ACC112 (cell line): ENCODE data around the gene MRAP2.

Experiments used
- H2AFZ ChIP-seq: fragments of 200-600 bp; sonication (generic); one replicate; pipeline ENCODE4 v1.6.0; 2017; ENCODE audit warnings: antibody characterized with exemption, low read length; ENCODE audit not compliant: unreplicated experiment
- H3K27ac ChIP-seq: fragments of 200-600 bp; sonication (generic); 2 replicates; pipeline ENCODE4 v1.5.1; 2014; ENCODE audit warnings: low read depth, mild to moderate bottlenecking, antibody characterized with exemption, low read length, moderate library complexity
- H3K27me3 ChIP-seq: fragments of 200-600 bp; sonication (generic); 2 replicates; pipeline ENCODE4 v1.6.1; 2014; ENCODE audit warnings: mild to moderate bottlenecking, antibody characterized with exemption, low read length, moderate library complexity, mixed read lengths; ENCODE audit not compliant: insufficient read depth
- H3K36me3 ChIP-seq: fragments of 200-600 bp; sonication (generic); 2 replicates; pipeline ENCODE4 v1.6.1; 2016; ENCODE audit warnings: mild to moderate bottlenecking, antibody characterized with exemption, low read length, moderate library complexity, mixed read lengths; ENCODE audit not compliant: insufficient read depth
- H3K4me1 ChIP-seq: fragments of 200-600 bp; sonication (generic); one replicate; pipeline ENCODE4 v1.6.1; 2016; ENCODE audit warnings: low read length, mixed read lengths; ENCODE audit not compliant: insufficient read depth, unreplicated experiment, control insufficient read depth
- H3K4me3 ChIP-seq: fragments of 200-600 bp; sonication (generic); 2 replicates; pipeline ENCODE4 v1.5.1; 2014; ENCODE audit warnings: mild to moderate bottlenecking, low read depth, low read length
- H3K79me2 ChIP-seq: fragments of 200-600 bp; sonication (generic); one replicate; pipeline ENCODE4 v1.6.0; 2016; ENCODE audit warnings: low read length; ENCODE audit not compliant: control insufficient read depth, unreplicated experiment, insufficient read depth

The MRAP2 gene, protein sequence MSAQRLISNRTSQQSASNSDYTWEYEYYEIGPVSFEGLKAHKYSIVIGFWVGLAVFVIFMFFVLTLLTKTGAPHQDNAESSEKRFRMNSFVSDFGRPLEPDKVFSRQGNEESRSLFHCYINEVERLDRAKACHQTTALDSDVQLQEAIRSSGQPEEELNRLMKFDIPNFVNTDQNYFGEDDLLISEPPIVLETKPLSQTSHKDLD

DNA sequence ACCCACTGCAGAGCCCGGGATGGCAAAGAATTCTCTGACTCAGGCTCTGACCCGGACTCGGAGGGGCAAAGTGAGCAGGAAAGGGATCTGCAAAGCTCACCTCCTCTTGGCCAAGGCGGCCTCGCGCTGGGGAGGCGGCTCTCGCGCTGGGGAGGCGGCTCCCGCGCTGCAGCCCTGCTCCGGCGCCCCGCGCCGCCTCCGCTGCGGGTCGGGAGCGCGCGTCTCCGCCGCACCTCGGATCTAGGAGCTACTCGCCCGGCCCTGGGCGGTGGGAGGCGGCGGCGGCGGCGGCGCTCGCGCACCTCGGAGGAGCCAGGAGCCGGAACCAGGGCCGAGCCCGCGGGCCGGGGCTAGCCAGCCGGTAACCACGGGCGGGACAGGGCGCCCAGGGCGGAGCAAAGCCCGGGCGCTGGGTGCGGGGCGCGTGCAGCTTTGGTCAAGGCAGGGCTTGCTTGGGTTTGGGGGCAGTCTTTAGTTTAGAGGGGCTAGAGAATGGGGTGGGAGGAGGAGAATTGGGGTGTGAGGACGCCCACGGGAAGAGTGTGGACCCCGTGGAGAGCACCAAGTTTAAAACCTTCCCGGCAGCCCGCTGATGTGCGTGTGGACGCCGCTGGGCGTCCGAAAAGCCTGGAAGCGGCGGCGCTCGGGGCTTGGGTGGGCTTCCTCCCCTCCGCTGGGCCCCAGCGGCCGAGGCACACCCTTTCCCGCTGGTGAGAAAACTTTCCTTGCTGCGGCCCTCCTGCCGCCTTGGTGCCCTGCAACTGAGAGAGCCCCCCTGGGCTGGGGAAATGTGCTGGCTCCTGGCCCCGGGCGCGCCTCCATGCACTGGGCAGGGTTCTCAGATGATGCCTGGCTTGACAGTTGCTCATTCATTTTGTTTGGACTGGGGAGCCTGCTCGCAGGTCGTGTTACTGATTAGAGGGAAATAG, at the start of gene MRAP2:
Gene MRAP2 (plus strand): TSS at position 250 of the 929 bp plus-strand sequence. CDS start 21,547 bp downstream, outside the sequence.
- H2AFZ ChIP-seq = peak within 1 kb of the TSS; percentile 83
- peak within 1 kb of the TSS; percentile 77 for H3K4me3 ChIP-seq
- H3K27ac ChIP-seq = no peak within 1 kb of the TSS
- no peaks in the 10 kb centered on the region for H3K36me3 ChIP-seq
- H3K27me3 ChIP-seq = peaks cover 21% of the 10 kb centered on the region
- H3K4me1 ChIP-seq = no peaks in the 10 kb centered on the region
- H3K79me2 ChIP-seq = no peaks in the 10 kb centered on the region

- H3K36me3 ChIP-seq = no peaks in the 10 kb centered on the region
- no peak overlapping the region for H2AFZ ChIP-seq
- H3K27me3 ChIP-seq = no peaks in the 10 kb centered on the region
Observed at GRCh38 chr6:83984411-83984810, 49.2 kb upstream of the MRAP2 start.

DNA sequence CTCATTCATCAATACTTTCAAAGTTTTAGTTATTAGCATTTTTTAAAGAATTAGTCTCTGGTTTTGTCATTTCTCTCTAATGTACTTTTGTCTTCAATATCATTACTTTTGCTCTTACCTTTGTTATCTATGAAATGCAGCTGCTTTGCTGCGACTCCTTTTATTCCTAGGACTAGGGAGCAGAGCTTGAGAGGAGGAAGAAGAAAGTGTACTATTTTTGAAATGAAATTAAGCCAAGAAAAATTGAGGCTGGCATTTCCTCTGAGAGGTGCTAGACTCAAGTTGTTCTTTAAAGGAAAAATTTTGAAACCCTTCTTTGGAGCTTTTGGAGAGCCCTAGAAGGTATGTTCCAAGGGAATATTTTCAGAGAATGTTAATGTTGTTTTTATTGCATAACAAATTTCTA, 48.3 kb upstream of the MRAP2 start:
- no peaks in the 10 kb centered on the region for H3K4me1 ChIP-seq
- H3K79me2 ChIP-seq = no peaks in the 10 kb centered on the region
- no peaks in the 10 kb centered on the region for H3K27me3 ChIP-seq
- no peak overlapping the region for H2AFZ ChIP-seq
- no peak overlapping the region for H3K27ac ChIP-seq
- H3K36me3 ChIP-seq = no peaks in the 10 kb centered on the region
- no peak overlapping the region for H3K4me3 ChIP-seq

More at GRCh38 chr6:83984411-83984810, 49.2 kb upstream of the MRAP2 start:
- Histone ChIP-seq H3K4me3 (no peak overlapping the region), H3K27ac (no peak overlapping the region), H3K4me1 (no peaks in the 10 kb centered on the region), H3K79me2 (no peaks in the 10 kb centered on the region)

- Histone ChIP-seq H3K27me3 (no peaks in the 10 kb centered on the region), H2AFZ (no peak overlapping the region), H3K4me3 (no peak overlapping the region), H3K79me2 (no peaks in the 10 kb centered on the region), H3K27ac (no peak overlapping the region), H3K4me1 (no peaks in the 10 kb centered on the region), H3K36me3 (no peaks in the 10 kb centered on the region)
Observed at GRCh38 chr6:83985715-83986114, 47.9 kb upstream of the MRAP2 start.

- no peak overlapping the region for H3K4me3 ChIP-seq
- H3K27me3 ChIP-seq = no peaks in the 10 kb centered on the region
- no peaks in the 10 kb centered on the region for H3K4me1 ChIP-seq
- H3K36me3 ChIP-seq = no peaks in the 10 kb centered on the region
- H2AFZ ChIP-seq = no peak overlapping the region
- no peaks in the 10 kb centered on the region for H3K79me2 ChIP-seq
- no peak overlapping the region for H3K27ac ChIP-seq
Observed at GRCh38 chr6:83998021-83998584, 35.5 kb upstream of the MRAP2 start.

DNA sequence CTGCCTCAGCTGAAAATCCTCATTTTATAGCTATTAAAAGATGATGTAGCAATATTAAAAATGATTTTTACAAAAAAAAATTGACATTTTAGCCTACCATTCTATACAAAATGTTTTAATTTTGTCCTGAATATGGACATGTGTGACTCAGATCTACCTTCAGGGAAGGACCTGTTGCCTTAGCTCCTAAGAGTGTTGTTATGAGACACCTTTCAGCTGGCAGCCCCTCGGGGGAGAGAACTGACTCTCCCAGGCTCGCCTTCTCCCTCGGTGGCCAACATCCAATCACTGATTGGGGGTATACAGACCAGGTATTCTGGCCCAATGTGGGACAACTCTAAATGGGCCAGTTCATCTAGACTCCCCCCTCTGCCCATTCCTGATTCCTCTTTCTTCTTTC, 32.5 kb upstream of the MRAP2 start:
- H3K27ac ChIP-seq = no peak overlapping the region
- H3K4me3 ChIP-seq = no peak overlapping the region
- H2AFZ ChIP-seq = no peak overlapping the region
- H3K79me2 ChIP-seq = no peaks in the 10 kb centered on the region
- H3K4me1 ChIP-seq = no peaks in the 10 kb centered on the region
- no peaks in the 10 kb centered on the region for H3K36me3 ChIP-seq
- H3K27me3 ChIP-seq = no peaks in the 10 kb centered on the region

DNA sequence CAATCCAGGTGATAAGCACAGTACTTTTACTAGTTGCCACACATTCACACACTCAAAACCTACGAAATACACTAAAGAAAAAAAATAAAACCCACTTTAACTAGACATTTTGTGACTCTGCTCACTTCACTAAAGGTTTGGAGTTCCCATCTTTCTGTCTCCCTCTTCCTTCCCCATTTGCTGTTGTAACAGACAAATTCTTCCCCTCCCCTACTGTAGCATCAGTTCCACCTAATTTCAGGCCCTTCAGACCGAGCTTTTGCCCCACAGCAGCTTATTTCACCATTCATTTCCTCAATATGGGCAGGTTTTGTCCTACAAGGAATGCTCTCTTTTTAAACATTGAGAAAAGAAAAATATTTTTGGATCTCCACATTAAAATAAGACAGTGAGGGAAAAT, 31.3 kb upstream of the MRAP2 start:
- Histone ChIP-seq H3K27me3 (no peaks in the 10 kb centered on the region), H3K27ac (no peak overlapping the region), H3K79me2 (no peaks in the 10 kb centered on the region), H3K4me3 (no peak overlapping the region), H2AFZ (no peak overlapping the region), H3K4me1 (no peaks in the 10 kb centered on the region), H3K36me3 (no peaks in the 10 kb centered on the region)

DNA sequence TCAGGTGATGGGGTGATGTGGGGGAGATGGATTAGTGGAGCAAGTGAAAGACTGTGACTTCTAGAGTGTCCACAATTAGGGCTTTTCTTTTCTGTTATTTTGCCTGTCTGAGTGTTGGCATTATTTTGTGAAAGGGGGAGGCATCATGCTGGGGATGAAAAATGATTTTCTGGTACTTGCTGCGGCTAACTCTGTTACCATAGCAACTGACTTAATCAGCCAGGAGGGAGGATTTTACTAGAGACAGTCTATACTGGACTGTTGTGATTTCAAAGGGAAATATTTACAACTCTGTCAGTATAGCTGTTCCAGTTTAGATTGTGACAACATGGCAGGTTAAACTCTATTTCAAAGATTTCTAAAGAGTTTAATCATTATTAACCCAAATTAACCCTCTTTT, 30.4 kb upstream of the MRAP2 start:
- Histone ChIP-seq H3K36me3 (no peaks in the 10 kb centered on the region), H3K27me3 (peaks cover 3% of the 10 kb centered on the region; the same call in 1 of the 2 replicates), H3K4me1 (no peaks in the 10 kb centered on the region), H3K79me2 (no peaks in the 10 kb centered on the region), H3K27ac (no peak overlapping the region), H2AFZ (no peak overlapping the region), H3K4me3 (no peak overlapping the region)

GRCh38 chr6:84003654-84004053, 29.9 kb upstream of the MRAP2 start:
- H3K79me2 ChIP-seq = no peaks in the 10 kb centered on the region
- no peaks in the 10 kb centered on the region for H3K4me1 ChIP-seq
- H3K27me3 ChIP-seq = peaks cover 3% of the 10 kb centered on the region; the same call in 1 of the 2 replicates
- no peak overlapping the region for H3K4me3 ChIP-seq
- no peak overlapping the region for H2AFZ ChIP-seq
- H3K27ac ChIP-seq = no peak overlapping the region
- H3K36me3 ChIP-seq = no peaks in the 10 kb centered on the region

- no peaks in the 10 kb centered on the region for H3K4me1 ChIP-seq
- H3K27me3 ChIP-seq = peaks cover 3% of the 10 kb centered on the region; the same call in 1 of the 2 replicates
- no peak overlapping the region for H3K4me3 ChIP-seq
- H3K36me3 ChIP-seq = no peaks in the 10 kb centered on the region
- H2AFZ ChIP-seq = no peak overlapping the region
- no peak overlapping the region for H3K27ac ChIP-seq
- no peaks in the 10 kb centered on the region for H3K79me2 ChIP-seq
Observed at GRCh38 chr6:84007871-84008270, 25.7 kb upstream of the MRAP2 start.
